Transverse colon (tissue), 4 donors: ENCODE data around the gene WBP1L. TPM values are rescaled to one million over a fixed set of nuclear protein-coding genes. Genes with fewer than 3 reads are reported as not detected.
"Not testable (repeated sequence)": the region's sequence is repeated elsewhere in the genome, so short reads cannot be mapped to it uniquely, and the experiment has no call there.

Source experiments
- DNase-seq: peaks from one replicate; pipeline ENCODE4 v3.0.0-alpha.2; 2019
- H3K27ac ChIP-seq, 4 donors: fragments of 200-600 bp; sonication (generic); 2 replicates each; pipeline ENCODE4 v1.5.1; 2016 to 2018; ENCODE audit warnings: inconsistent platforms in 4 of 4
- H3K27me3 ChIP-seq: fragments of 200-600 bp; sonication (generic); 2 replicates; pipeline ENCODE4 v1.5.1; 2017; ENCODE audit warnings: inconsistent platforms
- H3K36me3 ChIP-seq, 4 donors: fragments of 200-600 bp; sonication (generic); 2 replicates each; pipeline ENCODE4 v1.5.1; 2017 to 2019; ENCODE audit warnings: inconsistent platforms in 4 of 4
- H3K4me1 ChIP-seq, 4 donors: fragments of 200-600 bp; sonication (generic); 2 replicates each; pipeline ENCODE4 v1.5.1; 2017 to 2020; ENCODE audit warnings: inconsistent platforms in 4 of 4
- H3K4me3 ChIP-seq, 4 donors: fragments of 200-600 bp; sonication (generic); 1 replicate in 1 of 4; 2 replicates in 3 of 4; pipeline versions ENCODE4 v1.5.1 to v1.6.1; 2017 to 2019; ENCODE audit warnings: inconsistent platforms in 4 of 4
- H3K9me3 ChIP-seq, 2 donors: fragments of 200-600 bp; sonication (generic); 2 replicates each; pipeline ENCODE4 v1.5.1; 2017 to 2019; ENCODE audit warnings: inconsistent platforms in 2 of 2
- EP300 ChIP-seq: sonication (generic); formaldehyde crosslinking; IDR thresholded peaks from one replicate; pipeline ENCODE4 v1.6.1; 2017; ENCODE audit warnings: antibody characterized with exemption, low read depth
- POLR2A ChIP-seq: fragments of 450-650 bp; IDR thresholded peaks from one replicate; pipeline ENCODE4 v1.6.1; 2016; ENCODE audit warnings: antibody characterized with exemption, mild to moderate bottlenecking, moderate library complexity
- POLR2AphosphoS5 ChIP-seq, 3 donors: sonication (generic); formaldehyde crosslinking; IDR thresholded peaks; one replicate each; pipeline ENCODE4 v1.6.1; 2016; ENCODE audit warnings: antibody characterized with exemption in 3 of 3
- WGBS, 2 donors: methylation state at CpG; one replicate each; pipeline ENCODE4 v1.1.5; 2018; ENCODE audit warnings: low coverage in 1 of 2; 5-methylcytosine and 5-hydroxymethylcytosine counted together
- in situ Hi-C, 4 donors: fragments of 200-750 bp; cut with MboI; loops; one replicate each; pipeline versions ENCODE4 v1.15.0 to v1.15.1; 2017; ENCODE audit warnings: low sequenced_read_pairs in 3 of 4, low pct_ligation_motif_present in 1 of 4, low pct_unique_long_range_greater_than_20kb in 1 of 4
- intact Hi-C: fragments of 100-400 bp; cut with DNase I; formaldehyde crosslinking; loops from one replicate; pipeline ENCODE4 v1.15.1; 2023; ENCODE audit warnings: low total_unique reads
- total RNA-seq, 4 donors: library from RNA; depleted of rRNA; stranded (reverse); fragments of >200 nt; gene quantifications; one replicate each; pipeline ENCODE4 v1.1.0, GENCODE V29; 2016
- TF ChIP-seq, protein P1 (sequence below), 5 experiments: fragments of 200-600 bp in 3 of 5; fragments of 450-650 bp in 2 of 5; sonication (generic) in 3 of 5; IDR thresholded peaks; 1 replicate in 2 of 5; 2 replicates in 3 of 5; pipeline ENCODE4 v1.5.1; 2016 to 2017; ENCODE audit warnings: antibody characterized with exemption in 5 of 5, inconsistent platforms in 3 of 5, mild to moderate bottlenecking in 2 of 5, moderate library complexity in 1 of 5

WBP1L gene
- total RNA-seq, 4 donors from 2014 or later = 68.9 to 168 (median 129) TPM

- peaks cover 10 to 26% (median 17%) of the 10 kb centered on the region in 4 donors for H3K4me1 ChIP-seq
- no peaks in the 10 kb centered on the region for H3K9me3 ChIP-seq
- intact Hi-C loops (no loop called here), in situ Hi-C loops (no loop called here)
- TF ChIP-seq POLR2AphosphoS5 (IDR thresholded peaks at IDR 0.05) (no peak), EP300 (no peak), POLR2A (no peak)
- TF ChIP-seq, protein P1, sequence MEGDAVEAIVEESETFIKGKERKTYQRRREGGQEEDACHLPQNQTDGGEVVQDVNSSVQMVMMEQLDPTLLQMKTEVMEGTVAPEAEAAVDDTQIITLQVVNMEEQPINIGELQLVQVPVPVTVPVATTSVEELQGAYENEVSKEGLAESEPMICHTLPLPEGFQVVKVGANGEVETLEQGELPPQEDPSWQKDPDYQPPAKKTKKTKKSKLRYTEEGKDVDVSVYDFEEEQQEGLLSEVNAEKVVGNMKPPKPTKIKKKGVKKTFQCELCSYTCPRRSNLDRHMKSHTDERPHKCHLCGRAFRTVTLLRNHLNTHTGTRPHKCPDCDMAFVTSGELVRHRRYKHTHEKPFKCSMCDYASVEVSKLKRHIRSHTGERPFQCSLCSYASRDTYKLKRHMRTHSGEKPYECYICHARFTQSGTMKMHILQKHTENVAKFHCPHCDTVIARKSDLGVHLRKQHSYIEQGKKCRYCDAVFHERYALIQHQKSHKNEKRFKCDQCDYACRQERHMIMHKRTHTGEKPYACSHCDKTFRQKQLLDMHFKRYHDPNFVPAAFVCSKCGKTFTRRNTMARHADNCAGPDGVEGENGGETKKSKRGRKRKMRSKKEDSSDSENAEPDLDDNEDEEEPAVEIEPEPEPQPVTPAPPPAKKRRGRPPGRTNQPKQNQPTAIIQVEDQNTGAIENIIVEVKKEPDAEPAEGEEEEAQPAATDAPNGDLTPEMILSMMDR (IDR thresholded peaks at IDR 0.05) = no peak
- peak overlapping the region in 1 of 4 donors; percentile 67 for H3K27ac ChIP-seq
- no peak for DNase-seq
- 90 to 96% methylated on average over 2 to 6 of the region's 6 CpGs for WGBS, 2 donors
- no peak overlapping the region for H3K4me3 ChIP-seq
- no peaks in the 10 kb centered on the region for H3K36me3 ChIP-seq
- no peaks in the 10 kb centered on the region for H3K27me3 ChIP-seq
These were observed 13.6 kb downstream of the WBP1L start for GRCh38 chr10:102757323-102757722.

DNA sequence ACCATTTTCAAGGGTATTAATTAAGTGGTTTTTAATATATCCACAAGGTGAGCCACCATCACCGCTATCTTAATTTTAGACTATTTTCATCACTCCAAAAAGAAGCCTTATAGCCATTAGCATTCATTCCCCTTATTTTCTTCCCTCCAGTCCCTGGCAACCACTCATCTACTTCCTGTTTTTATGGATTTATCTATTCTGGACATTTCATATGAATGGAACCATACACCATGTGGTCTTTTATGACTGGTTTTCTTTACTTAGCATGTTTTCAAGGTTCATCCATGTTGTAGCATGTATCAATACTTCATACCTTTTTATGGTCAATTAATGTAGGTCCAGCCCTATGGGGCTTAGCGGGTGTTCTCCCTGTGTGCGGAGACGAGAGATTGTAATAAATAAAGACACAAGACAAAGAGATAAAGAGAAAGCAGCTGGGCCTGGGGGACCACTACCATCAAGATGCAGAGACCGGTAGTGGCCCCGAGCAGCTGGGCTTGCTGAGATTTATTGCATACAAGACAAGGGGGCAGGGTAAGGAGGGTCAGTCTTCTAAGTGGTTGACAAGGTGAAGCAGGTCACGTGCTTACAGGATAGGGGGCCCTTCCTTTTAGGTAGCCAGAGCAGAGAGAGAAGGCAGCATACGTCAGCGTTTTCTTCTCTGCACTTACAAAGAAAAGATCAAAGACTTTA lies 14.6 kb downstream of the WBP1L start:
- Histone ChIP-seq H3K4me3 (no peak overlapping the region), H3K36me3 (no peaks in the 10 kb centered on the region), H3K9me3 (no peaks in the 10 kb centered on the region), H3K27ac (peak overlapping the region; percentile 67 to 75 (median 68)), H3K4me1 (peaks cover 8 to 16% (median 10%) of the 10 kb centered on the region in 4 donors), H3K27me3 (no peaks in the 10 kb centered on the region)
- 79 to 87% methylated on average over 3 to 9 of the region's 9 CpGs for WGBS, 2 donors
- TF ChIP-seq, protein P1 (IDR thresholded peaks at IDR 0.05) = no peak
- no peak for TF ChIP-seq POLR2AphosphoS5 (IDR thresholded peaks at IDR 0.05)
- TF ChIP-seq POLR2A = no peak
- intact Hi-C loops = no loop called here
- in situ Hi-C loops = no loop called here
- DNase-seq = no peak

DNA sequence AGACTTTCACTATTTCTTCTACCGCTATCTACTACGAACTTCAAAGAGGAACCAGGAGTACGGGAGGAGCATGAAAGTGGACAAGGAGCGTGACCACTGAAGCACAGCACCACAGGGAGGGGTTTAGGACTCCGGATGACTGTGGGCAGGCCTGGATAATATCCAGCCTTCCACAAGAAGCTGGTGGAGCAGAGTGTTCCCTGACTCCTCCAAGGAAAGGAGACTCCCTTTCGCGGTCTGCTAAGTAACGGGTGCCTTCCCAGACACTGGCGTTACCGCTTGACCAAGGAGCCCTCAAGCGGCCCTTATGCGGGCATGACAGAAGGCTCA lies 15.2 kb downstream of the WBP1L start:
- Histone ChIP-seq H3K4me1 (peaks cover 5 to 12% (median 9%) of the 10 kb centered on the region in 4 donors), H3K27ac (peak overlapping the region; percentile 67 to 75 (median 68))
- 56 to 69% methylated on average over 5 to 12 of the region's 12 CpGs for WGBS, 2 donors
- in situ Hi-C loops, H3K4me3 ChIP-seq, H3K9me3 ChIP-seq, H3K36me3 ChIP-seq, DNase-seq, H3K27me3 ChIP-seq, intact Hi-C loops: not testable (repeated sequence)
- TF ChIP-seq POLR2AphosphoS5 (IDR thresholded peaks at IDR 0.05) (peak in 2 of 3 donors; percentile 9 to 35), EP300 (peak; percentile 19)

GRCh38 chr10:102759497-102760210 lies 15.9 kb downstream of the WBP1L start:
- Histone ChIP-seq H3K27ac (peak overlapping the region; percentile 63 to 75 (median 68)), H3K9me3 (no peaks in the 10 kb centered on the region), H3K36me3 (no peaks in the 10 kb centered on the region), H3K4me3 (no peak overlapping the region), H3K27me3 (no peaks in the 10 kb centered on the region), H3K4me1 (peaks cover 3 to 16% (median 9%) of the 10 kb centered on the region in 4 donors)
- no peak for DNase-seq
- TF ChIP-seq POLR2AphosphoS5 (IDR thresholded peaks at IDR 0.05) = no peak
- WGBS, 2 donors = 94 to 95% methylated on average over 2 to 3 of the region's 3 CpGs
- in situ Hi-C loops = no loop called here
- intact Hi-C loops = no loop called here

GRCh38 chr10:102761981-102762380 lies 18.2 kb downstream of the WBP1L start:
- Histone ChIP-seq H3K4me1 (peaks cover 5 to 28% (median 13%) of the 10 kb centered on the region in 4 donors), H3K27ac (no peak overlapping the region), H3K36me3 (no peaks in the 10 kb centered on the region), H3K9me3 (no peaks in the 10 kb centered on the region), H3K27me3 (no peaks in the 10 kb centered on the region), H3K4me3 (no peak overlapping the region)
- 93% methylated on average over 4 of the region's 4 CpGs; no CpG with 5 or more reads in 1 of the 2 donors for WGBS, 2 donors
- in situ Hi-C loops (no loop called here), intact Hi-C loops (no loop called here)
- TF ChIP-seq POLR2AphosphoS5 (IDR thresholded peaks at IDR 0.05) = no peak
- TF ChIP-seq, protein P1 (IDR thresholded peaks at IDR 0.05) = no peak
- DNase-seq = no peak
